Measurements from ENCODE around the gene LYST.
"Not testable (repeated sequence)": the region's sequence is repeated elsewhere in the genome, so short reads cannot be mapped to it uniquely, and the experiment has no call there.

Gene LYST

DNA sequence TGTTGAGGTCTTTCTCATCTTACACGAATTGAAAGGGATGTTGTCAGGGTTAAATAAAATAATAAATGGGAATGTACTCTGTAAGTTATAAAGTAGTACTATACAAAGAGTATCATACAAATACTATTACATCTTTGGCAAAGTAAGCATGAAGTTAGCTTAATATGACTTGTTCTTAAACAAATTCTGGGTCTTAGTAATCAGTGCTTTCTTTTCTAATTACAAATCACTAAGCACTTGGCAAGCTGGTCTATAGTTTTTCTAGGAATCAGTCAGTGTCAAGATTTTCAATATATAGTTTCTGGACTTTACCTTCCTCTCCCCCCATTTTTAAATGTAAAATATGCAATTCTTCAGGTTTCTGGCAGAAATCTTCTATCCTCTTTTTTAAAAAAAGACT is 6.9 kb downstream of the LYST start:
- DNase-seq (ENCODE audit: low read depth, low spot score): no peak

DNA sequence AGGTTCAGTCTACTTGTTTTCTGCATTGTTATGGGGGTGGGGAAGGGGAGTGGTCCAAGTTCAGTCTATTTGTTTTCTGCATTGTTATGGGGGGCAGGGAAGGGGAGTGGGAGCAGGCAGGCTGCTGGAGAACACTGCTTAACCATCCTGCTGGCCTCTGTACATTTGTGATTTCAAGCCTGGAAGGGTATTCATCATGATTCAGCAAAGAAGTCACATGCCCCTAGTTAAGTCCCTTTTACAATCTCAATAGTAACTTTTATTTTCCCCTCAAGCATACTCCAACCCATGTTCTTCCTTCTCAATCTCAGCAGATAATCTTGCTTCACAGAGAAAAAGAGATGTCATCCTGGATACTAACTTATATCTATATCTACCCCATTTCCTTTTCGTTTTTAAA is 7.9 kb downstream of the LYST start:
- DNase-seq (ENCODE audit: low read depth, low spot score): no peak

DNA sequence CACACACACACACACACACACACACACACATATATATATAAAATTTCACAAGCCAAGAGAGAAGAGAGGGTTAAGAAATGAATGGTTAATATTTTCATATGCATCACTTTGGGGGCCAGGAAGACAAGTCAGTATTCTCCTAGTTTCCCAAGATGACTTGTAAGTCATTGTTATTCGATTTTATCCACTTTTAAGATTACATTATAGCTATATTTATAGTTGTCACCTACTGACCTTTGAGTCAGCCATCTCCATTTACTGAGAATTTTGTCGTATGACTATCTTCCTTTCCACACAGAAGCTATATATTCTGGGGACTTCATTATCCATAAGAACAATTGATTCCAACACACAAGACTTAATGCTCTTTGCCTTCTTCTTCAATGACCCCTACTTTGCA is 8.9 kb downstream of the LYST start:
- no peak for DNase-seq (ENCODE audit: low read depth, low spot score)

DNA sequence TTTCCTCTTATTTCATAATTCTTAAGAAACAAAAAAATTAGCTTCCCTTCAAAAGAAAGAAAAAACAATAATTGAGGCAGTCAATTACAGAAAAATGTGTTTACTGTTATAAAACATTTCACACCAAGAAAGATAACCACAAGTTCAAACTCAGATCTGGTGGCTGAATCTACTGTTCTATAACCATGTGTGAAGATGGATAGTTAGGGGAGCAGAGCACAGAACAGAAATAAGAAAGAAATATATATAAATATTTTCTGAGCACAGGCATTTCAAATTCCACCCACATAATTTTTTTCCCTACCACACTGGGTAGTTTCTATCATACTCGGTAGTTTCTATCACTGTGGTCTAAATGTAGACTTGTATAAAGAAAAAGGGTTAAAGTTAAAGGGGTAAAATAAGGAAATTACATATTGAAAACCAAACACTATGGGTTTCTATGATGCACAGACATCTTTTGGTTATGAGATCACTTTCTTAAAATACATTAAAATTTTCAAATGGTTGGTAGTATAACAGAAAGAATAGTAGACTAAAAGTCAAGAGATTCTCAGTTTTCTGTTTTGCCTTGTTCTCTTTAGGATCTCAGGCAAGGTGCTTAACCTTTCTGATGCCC is 10.8 kb downstream of the LYST start:
- no peak for DNase-seq (ENCODE audit: low read depth, low spot score)

DNA sequence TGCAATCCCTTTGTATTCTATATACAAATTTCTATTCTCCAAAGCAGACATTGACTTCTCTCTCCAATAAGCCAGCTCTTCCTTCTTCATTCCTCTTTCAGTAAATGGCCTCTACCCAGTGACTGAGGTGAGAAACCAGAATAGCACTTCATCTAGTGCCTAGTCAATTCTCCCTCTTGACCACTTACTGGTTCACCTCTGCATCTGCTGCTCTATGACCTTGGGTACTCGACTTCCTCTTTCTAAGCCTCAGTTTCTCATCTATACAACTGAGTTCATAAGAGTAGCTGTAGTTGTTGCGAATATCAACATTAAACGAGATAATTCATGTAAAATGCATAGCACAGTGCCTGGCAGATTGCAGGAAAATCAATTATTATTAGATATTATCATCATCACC is 12.4 kb downstream of the LYST start:
- DNase-seq (ENCODE audit: low read depth, low spot score): no peak

DNA sequence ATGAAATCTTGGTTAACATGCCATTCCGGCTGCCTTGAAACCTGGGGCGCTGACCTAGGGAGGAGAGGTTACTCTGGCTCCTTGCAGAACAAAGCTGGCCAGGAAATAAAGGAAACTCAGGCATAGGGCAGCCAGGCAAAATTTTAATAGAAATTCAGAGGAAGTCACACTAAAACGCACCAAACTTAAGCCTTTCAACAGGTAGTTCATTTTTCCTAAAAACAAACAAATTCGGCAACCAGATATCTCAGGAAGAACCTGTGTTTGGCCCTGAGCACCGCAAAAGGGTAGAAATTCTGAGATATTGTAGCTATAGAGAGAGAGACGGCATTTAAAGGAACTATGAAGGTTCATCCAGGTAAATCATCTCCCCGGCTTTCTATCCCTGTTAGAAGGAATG is 13.1 kb downstream of the LYST start:
- DNase-seq (ENCODE audit: low read depth, low spot score): no peak

DNA sequence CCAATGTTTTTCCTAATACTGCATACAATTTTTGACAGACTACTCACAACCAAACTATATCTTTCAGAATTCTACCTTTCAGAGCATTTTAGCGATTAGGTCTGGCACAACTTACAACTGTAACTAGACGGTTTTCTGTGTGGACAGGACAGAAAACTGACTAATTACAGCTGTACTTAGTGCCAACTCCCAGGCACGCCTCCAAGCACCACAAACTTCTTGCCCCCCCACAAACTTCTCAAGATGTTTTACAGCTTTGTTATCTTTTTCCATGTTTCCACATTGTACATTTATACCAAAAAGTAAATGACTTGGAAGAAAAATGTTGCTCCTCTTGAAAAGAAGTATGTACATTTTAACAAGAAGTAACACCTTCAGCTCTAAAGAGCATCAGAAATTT is 13.8 kb downstream of the LYST start:
- DNase-seq (ENCODE audit: low read depth, low spot score): no peak

DNA sequence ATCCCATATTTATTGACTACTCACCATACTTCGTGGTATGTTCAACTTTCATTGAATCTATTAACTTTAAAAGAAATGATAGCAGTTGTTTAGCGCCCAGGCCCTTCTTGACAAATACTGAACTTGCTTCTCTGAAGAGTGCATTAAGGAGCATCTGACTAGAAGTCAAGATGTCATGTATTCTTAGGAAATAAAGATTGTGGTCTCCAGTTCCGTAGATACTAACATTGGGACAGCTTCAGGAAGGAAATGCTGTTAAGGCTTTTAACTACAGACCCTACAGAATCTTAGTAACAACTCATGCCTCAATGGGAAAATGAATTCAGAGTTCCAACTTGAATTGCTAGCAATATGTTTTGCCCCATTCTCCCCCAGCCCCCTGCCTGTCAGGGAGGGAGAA is 14.8 kb downstream of the LYST start:
- no peak for DNase-seq (ENCODE audit: low read depth, low spot score)

DNA sequence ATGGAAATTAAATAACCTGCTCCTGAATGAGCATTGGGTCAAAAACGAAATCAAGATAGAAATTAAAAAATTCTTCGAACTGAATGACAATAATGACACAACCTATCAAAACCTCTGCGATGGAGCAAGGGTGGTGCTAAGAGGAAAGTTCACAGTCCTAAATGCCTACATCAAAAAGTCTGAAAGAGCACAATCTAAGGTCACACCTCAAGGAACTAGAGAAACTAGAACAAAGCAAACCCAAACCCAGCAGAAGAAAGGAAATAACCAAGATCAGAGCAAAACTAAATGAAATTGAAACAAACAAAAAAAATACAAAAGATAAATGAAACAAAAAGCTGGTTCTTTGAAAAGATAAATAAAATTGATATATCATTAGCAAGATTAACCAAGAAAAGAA is 18.5 kb downstream of the LYST start:
- not testable (repeated sequence) for DNase-seq (ENCODE audit: low read depth, low spot score)

DNA sequence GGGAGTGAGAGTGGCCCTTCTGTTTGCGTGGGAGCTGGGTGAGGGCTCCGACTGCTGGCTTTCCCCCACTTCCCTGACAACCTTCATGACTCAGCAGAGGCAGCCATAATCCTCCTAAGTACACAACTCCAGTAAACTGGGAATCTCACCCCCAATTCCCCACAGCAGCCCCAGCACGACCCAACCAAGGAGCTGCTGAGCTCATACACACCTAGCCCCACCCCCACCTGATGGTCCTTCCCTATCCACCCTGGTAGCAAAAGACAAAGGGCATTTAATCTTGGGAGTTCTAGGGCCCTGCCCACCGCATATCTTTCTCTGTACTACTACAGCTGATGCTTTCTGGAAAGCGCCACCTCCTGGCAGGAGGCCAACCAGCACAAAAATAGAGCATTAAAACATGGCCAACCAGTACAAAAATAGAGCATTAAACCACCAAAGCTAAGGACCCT is 21.0 kb downstream of the LYST start:
- not testable (repeated sequence) for DNase-seq (ENCODE audit: low read depth, low spot score)

DNA sequence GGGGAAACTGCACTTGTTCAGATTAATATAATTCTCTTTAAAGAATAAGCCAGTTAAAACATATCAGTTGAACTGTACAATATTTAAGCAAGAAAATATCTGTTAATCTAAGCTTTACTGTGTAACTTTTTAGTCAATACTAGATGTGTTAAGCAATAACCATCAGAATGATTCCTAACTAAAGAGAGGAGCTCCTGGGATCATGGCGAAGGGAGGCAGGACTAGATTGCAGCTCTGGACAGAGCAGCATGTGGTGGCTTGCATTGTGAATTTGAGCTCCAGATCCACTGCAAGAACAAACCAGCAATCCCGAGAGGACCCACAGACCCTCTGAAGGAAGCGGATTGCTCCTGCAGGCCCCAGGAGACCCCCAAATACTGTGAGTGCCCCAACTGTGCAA is 21.9 kb downstream of the LYST start:
- DNase-seq (ENCODE audit: low read depth, low spot score): no peak

DNA sequence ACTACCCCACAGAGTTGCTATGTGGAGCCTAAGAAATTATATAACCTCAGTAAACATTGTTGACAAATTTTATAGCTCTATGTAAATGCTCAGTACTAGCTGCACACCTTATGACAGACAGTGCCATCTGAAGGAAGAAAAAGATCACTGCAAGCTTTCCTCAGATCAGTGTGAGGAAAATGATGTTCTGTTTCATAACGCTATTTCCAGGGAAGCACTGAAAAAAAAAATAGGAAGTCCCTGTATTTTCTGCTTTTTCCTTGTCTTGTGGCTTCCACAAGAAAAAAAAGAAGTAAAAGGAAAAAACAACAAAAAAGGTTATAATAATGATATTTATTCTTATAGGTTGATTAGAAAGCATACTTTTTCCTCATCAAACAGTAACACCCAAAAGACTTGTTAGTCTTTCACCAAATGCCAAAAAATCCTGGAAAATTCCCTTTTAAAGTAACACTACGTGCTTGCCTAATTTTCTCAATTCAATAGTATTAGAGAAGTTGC is 23.2 kb downstream of the LYST start:
- DNase-seq (ENCODE audit: low read depth, low spot score): no peak

DNA sequence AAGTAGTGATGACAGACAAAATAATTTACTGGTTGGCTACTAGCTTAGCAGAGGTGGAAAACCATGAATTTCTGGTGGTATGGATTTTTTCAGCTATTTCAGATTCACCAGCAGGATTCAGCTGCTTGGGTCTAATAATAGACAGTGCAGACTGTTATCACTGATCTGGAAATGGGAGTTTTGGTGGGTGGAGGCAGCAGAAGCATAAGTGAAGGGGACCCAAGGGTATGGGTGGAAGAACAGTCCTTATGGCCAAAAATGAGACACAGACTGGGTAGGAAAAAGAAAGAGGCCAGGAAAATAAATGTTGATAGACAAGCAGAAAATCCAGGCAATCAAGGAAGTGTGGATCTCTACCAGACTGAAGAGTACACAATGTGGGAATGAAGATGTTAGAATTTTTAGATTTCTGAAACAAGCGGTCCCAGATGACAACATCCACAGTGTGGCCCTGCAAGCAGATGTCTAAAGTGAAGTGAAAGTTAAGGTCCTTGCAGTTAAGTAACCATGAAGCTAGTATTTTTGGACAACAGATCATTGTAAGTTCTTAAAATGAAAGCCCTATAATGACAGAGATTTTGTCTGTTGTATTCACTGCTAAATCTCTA is 24.7 kb downstream of the LYST start:
- no peak for DNase-seq (ENCODE audit: low read depth, low spot score)

DNA sequence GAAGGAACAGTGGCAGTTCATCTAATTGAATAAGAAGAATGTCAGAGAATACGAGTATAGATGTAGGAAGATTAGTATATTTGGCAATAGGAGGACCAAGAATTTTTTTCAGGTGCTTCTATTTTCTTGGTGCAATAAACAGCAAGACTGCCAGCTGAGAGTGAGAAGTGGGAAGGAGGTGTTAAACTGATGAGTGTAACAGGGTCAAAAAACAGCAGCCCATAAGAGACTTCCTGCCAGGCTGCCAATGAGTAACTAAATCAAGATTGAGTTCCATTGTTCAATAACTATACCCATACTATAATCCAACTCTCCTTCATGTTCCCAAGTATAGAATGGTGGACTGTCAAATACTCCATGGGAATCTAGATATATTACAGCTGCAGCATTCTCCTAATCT is 28.7 kb downstream of the LYST start:
- no peak for DNase-seq (ENCODE audit: low read depth, low spot score)

DNA sequence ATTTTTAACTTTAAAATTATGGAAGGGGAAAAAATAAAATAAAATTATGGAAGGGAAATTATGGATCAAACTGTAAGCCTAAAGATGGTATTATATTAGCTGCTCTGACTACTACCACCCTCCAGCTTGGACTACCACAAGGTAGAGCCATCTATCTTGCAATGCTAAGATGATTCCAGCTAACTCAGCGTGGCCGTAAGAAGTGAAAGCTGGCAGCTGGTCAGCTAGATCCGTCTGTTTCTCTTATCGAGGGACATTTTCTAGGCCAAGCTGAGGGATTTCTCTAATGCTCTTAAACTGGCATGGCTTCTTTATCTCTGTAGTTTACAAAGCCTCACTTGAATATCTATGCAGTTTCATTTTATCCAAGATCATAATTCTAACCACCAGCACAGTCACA is 31.5 kb downstream of the LYST start:
- DNase-seq (ENCODE audit: low read depth, low spot score): no peak

DNA sequence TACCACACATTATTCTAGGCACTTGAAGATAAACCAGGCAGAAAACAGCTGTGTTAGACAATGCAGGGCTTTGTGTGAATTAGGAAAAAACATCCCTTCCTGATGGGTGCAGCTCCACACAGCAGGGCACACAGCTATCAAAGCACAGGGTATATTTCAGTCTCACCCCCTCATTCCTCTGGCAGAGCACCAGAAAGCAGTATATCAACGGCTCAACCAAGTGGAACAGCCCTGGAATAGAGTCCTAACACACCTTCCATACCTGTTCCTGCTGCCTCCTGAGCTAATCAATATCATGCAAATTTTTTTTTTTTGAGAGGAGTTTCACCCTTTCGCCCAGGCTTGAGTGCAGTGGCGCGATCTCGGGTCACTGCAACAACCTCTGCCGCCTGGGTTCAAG is 32.1 kb downstream of the LYST start:
- DNase-seq (ENCODE audit: low read depth, low spot score): no peak

DNA sequence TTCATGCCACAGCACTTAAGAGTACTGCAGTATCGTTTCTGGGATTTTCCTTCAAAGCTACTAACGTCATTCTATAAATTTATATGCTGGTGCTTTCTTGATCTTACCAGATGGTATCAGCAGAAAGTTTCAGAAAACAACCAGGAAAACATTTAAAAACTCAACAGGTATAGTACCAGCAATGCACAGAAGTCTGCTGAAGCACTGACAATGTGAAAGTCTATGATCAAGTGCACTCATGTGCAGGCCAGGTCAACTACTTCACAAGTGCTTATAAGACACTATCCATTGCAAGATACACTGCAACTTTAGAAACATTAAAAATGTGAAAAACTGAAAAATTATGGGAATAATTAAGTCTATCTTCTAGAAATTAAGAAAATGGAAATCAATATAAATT is 34.7 kb downstream of the LYST start:
- no peak for DNase-seq (ENCODE audit: low read depth, low spot score)

DNA sequence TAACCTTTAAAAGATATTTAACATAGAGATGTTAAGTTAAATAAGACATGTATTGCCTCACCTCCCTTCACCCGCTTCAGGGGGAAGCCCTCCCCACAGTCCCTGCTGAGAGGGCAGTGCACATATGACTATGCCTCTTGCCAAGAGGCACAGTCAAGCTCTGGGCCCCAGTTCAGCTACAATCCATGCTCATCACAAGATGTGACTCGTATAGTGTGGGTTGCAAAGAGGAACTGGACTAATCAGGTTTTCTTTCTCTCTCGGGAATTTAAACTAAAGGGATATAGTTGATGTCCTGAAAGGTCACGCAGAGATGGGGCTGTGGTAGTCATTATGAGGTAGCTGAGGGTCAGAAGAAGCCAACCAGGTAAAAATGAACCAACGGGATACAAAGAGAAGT is 35.6 kb downstream of the LYST start:
- DNase-seq (ENCODE audit: low read depth, low spot score): no peak

DNA sequence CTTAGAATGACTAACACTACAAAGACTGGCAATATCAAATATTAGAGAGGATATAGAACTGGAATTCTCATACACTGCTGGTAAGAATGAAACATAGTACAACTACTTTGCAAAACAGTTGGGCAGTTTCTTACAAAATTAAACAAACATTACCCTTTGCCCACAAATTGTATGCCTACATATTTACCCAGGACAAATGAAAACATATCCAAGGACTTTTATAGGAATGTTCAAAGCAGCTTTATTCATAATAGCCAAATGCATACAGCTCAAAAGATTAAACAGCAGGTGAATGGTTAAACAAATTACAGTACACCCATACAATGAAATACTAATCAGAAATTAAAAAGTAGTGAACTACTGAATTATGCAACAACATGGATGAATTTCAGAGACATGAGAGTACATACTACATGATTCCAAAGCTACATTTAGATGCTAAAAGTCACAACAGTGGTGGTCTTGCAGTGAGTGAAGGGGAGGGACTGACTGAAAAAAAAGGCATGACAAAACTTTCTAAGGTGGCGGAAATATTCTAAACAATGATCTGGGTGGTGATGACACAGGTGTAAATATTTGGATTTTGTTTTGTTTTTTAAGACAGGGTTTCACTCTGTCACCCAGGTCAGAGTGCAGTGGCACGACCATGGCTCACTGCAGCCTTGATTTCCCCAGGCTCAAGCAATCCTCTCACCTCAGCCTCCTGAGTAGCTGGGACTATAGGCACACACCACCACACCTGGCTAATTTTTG is 40.4 kb downstream of the LYST start:
- DNase-seq (ENCODE audit: low read depth, low spot score): no peak

DNA sequence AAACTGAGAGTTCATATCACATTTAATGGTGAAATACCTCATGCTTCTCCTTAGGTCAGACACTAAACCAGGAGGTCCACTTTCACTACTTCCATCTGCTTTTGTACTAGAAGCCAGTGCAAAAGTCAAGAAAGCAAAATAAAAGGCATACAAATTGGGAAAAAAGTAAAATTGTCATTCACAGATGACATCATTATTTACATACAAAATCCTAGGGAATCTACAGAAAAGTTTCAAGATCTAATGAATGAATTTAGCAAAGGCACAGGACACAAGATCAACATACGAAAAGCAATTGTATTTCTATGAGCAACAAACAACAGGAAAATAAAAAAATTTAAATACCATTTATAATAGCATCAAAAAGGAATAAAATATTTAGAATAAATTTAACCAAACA is 41.5 kb downstream of the LYST start:
- no peak for DNase-seq (ENCODE audit: low read depth, low spot score)

DNA sequence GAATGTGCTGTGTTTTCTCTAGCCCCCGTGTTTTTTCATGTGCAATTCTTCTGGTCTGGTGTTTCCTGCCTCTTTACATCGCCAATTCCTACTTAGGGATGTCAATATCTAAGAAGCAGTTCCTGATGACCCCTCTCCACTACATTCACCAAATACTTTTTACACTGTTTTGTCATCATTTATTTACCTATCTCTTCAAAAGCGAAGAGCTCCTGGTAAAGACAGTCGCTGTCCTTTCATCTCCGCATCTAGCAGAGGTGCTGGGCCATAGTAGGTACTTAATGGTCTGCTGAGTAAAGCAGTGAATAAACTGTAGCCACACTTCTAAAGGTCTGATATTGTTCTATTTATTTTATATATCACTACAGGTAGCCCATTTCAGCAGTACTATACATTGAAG is 43.0 kb downstream of the LYST start:
- no peak for DNase-seq (ENCODE audit: low read depth, low spot score)

DNA sequence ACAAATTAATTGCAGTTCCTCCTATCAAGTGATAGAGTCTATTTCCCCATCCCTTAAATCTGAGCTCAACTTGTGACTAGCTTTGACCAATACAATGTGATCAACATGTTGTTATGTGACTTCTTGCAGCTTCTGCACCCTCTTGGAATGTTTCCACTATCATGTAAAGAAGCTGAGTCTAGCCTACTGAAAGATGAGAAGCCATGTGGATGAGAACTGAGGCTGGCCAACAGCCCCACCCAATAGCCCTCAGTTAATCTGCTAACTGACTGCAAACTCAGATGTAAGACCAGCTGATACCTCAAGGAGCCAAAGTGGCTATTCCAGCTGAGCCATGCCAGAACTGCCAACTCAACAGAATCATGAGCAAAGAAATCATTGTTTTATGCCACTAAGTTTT is 44.0 kb downstream of the LYST start:
- no peak for DNase-seq (ENCODE audit: low read depth, low spot score)

DNA sequence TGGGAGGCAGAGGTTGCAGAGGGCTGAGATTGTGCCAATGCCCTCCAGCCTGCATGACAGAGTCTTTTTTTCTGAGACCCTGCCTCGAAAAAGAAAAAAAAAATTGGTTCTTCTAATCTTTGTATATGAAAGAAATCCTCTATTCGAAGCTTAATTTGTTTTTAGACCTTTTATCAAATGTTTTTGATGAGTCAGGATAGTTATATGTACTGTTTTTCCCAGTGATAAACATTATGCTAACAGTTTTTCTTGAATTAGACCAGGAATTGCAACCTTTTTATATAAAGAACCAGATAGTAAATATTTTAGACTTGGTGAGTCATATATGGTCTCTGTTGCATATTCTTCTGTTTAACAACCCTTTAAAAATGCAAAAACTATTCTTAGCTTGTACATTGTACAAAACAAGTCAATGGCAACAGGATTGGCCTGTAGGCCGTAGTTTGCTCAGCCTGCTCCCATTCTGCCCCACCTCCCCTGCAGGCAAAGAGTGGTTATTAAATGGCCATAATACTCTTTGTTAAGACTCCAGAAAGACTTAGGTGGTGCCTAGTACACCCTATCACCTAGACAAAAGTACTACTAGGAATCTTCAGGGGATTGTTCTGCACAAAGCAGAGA is 45.2 kb downstream of the LYST start:
- DNase-seq (ENCODE audit: low read depth, low spot score): no peak
